Epithelial cell of prostate (primary cell): ENCODE results near the gene AMBRA1.
A peak's percentile ranks its signal among the peaks of the same experiment; 100 is the strongest.

Experiments
- DNase-seq: peaks from one replicate; pipeline ENCODE4 v3.0.0-alpha.2; 2011; ENCODE audit warnings: low read depth, low spot score
- H3K27ac ChIP-seq: fragments of 450-650 bp; 2 replicates; pipeline ENCODE4 v1.5.1; 2017; ENCODE audit warnings: mild to moderate bottlenecking

AMBRA1 gene, protein sequence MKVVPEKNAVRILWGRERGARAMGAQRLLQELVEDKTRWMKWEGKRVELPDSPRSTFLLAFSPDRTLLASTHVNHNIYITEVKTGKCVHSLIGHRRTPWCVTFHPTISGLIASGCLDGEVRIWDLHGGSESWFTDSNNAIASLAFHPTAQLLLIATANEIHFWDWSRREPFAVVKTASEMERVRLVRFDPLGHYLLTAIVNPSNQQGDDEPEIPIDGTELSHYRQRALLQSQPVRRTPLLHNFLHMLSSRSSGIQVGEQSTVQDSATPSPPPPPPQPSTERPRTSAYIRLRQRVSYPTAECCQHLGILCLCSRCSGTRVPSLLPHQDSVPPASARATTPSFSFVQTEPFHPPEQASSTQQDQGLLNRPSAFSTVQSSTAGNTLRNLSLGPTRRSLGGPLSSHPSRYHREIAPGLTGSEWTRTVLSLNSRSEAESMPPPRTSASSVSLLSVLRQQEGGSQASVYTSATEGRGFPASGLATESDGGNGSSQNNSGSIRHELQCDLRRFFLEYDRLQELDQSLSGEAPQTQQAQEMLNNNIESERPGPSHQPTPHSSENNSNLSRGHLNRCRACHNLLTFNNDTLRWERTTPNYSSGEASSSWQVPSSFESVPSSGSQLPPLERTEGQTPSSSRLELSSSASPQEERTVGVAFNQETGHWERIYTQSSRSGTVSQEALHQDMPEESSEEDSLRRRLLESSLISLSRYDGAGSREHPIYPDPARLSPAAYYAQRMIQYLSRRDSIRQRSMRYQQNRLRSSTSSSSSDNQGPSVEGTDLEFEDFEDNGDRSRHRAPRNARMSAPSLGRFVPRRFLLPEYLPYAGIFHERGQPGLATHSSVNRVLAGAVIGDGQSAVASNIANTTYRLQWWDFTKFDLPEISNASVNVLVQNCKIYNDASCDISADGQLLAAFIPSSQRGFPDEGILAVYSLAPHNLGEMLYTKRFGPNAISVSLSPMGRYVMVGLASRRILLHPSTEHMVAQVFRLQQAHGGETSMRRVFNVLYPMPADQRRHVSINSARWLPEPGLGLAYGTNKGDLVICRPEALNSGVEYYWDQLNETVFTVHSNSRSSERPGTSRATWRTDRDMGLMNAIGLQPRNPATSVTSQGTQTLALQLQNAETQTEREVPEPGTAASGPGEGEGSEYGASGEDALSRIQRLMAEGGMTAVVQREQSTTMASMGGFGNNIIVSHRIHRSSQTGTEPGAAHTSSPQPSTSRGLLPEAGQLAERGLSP (N-terminal part only)

DNA sequence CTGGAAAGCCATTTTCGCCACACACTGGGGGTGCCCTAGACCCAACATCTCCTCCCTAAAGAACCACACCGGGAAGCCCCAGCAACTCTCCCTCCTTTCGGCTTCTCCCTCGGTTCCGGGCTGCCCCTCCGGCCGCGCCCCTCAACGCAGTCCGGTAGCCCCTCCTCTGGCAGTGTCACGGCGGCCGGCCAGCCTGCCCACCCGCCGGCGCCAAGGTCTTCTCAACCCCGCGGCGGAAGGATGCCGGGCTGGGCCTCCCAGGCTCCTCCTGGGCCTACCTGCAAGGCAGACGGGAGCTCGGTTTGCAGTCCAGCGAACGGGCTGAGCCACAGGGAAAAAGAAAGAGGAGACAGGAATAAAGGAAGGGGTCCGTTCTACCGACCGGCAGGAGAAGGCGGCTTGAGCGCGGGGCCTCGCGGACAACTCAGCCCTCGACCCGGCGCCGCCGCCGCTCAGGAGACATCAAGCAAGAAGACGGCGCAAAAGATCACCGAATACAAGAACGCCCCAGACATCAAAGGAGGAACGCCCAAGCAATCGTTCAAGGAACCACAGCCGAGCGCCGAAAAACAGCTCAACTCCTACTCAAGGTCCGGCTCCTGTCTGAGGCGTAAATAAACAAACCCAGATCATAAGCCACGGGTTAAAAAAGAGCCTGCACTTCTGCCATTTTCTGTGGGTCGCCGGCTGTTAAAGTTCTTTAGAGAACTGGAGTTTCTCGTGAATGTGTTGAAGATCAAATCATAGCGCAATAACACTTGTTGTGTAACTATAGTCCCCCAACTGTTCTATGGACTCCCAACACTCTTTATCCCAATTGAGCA lies at the start of gene AMBRA1:
TSS of gene AMBRA1 (minus strand) at position 474 of the 824 bp plus-strand sequence. CDS start 45,643 bp downstream, outside the sequence.
- DNase-seq = peak; percentile 48
- H3K27ac ChIP-seq = peak within 1 kb of the TSS; percentile 57

DNA sequence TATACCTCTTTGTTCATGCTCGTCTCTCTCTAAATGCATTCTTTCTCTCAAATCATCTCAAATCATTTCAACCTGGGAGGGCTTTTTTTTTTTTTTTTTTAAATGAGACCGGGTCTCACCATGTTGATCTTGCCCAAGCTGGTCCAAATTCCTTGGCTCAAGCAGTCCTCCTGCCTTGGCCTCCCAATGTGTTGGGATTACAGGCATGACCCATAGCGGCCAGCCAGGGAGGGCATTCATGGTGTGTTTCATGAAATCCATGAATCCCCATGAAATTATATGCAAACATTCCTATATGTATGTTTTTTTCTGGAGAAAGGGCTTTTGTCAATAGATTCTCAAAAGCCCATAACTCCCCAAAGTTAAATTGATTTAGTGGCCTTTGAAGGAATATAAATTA lies 49.7 kb upstream of the AMBRA1 start:
- H3K27ac ChIP-seq = no peak overlapping the region
- no peak for DNase-seq

DNA sequence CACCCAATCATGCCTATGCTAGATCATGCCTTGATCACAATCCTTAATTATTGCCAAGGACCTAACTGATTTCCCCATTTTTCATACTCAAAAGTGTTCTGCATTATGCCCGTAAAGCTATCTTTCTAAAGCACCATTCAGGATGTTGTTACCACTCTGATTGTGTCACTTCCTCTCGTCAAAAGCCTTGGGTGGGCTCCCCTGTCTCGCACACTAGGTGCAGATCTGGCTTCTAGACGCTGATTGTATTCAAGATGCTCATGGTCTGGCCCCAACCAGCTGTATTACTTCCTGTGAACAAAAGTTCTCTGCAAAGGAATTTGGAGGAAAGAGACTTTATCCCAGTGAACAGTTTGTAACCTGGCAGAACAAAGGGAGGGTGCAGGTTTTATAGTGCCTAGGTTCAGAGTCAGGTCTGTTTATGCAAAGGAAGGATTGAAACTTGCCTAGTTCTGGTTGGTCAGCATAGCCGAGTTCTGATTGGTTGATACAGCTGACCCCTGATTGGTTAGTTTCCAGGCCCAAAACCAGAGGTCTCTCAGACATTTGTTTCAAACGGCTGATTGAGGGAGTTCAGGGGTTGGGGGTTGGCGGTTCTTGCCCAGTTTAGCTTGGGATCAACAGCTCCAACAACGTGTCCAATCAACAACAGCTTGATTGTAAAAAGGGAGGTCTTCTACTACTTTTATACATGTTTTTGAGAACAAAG lies 49.0 kb upstream of the AMBRA1 start:
- DNase-seq = no peak

DNA sequence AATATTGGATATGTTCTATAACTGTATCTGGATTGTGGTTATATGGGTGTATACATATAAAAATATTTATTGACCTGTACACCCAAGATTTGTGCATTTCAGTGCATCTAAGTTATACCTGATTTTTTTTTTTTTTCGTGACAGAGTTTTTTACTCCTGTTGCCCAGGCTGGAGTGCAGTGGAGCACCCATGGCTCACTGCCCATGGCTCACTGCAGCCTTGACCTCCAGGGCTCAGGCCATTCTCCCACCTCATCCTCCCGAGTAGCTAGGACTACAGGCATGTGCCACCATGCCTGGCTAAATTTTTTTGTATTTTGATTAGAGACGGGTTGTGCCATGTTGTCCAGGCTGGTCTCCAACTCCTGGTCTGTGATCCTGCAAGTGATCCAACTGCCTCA lies 47.8 kb upstream of the AMBRA1 start:
- H3K27ac ChIP-seq = no peak overlapping the region
- no peak for DNase-seq

More for the DNA sequence above, 49.0 kb upstream of the AMBRA1 start:
- no peak overlapping the region for H3K27ac ChIP-seq

DNA sequence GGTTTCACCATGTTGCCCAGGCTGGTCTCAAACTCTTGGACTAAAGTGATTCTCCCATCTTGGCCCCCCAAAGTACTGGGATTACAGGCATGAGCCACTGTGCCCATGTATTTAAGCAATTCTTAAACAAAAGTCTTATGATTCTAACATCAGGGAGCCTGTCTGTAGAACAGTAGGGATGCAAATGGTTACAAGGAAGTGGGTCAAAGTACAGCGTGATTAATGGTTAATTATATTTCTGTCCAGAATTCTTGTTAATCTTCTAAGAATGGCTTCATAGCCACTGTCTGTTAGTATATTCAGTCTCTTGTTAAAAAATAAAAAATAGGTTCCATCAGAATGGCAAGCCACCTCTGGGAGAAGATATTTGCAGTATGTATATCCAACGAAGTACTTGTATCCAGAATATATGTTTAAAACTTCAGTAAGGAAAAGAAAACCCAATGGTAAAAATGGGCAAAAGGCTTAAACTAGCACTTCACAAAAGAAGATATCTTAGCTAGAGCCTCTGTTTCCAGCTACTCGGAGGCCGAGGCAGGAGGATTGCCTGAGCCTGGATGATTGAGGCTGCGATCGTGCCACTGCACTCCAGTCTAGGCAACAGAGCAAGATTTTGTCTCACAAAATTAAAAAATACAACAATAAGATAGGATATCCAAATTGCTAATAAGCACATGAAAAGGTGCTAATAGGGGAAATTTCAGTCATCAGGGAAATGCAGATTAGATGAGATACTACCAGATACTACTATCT lies 46.4 kb upstream of the AMBRA1 start:
- no peak for DNase-seq
- no peak overlapping the region for H3K27ac ChIP-seq

DNA sequence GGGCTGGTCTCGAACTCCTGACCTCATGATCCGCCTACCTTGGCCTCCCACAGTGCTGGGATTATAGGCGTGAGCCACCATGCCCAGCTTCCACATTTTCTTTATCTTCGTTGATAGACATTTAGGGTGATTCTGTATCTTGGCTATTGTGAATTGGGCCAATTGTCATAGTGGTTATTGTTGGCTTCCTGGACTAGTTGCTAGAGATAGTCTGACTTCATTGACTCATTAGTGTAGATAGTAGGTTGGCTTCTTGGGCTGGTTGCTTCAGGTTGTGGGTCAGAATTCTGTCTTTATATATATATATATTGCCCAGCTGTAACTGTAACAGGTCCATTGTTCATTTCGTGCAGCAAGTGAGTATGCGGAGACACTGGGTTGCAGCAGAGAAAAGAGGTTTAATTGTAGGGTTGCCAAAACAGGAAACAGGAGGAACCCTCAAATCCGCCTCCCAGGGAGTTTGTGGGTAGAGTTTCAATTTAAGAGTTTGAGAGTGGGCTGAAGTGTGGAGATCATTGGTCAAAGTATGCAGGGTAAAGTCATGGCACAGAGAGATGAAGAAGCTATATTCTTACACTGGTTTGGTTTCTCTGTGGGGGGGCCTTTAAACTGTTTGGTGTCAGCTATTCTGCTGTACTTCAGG lies 45.5 kb upstream of the AMBRA1 start:
- H3K27ac ChIP-seq = no peak overlapping the region
- no peak for DNase-seq

DNA sequence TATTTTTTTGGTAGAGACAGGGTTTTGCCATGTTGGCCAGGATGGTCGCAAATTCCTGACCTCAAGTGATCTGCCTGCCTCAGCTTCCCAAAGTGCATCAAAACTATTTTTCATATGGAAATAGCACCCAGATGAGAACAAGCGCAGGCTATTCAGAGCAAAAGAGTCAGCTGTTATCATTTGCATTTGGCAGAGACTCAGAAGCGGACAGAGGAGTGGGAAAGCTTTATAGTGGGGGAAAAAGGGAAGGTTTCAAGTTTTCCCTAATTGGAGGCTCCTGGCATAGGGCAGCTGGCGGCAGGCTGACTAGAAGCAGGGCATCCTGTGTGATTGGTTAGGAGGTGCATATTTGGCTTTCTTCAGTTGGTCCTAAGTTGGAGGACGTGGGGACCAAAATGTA lies 43.7 kb upstream of the AMBRA1 start:
- H3K27ac ChIP-seq = no peak overlapping the region
- DNase-seq = no peak

DNA sequence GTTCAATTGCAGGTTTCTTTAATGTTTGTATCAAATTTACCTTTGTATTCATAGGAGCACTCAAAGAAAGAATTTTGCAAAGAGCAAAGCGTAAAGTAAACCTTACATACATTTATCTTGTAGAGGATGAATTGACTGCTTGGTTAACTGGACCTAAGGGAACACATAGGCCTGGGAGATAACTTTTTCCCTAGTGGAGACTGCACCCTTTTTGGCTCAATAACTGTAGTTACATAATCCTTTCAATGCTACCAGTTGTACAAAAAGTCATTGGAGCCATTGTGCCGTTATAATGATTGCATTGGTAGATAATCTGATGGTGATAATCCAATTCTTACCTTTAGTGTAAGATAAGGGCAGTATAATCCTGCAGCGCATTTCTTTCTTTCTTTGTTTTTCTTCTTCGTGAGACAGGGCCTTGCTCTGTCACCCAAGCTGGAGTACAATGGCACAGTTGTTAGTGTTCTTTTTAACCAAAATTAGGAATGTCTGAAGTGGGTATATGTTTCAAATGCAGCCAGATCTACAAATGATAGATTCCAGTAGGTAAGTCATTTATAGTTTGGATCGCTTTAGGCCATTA lies 41.8 kb upstream of the AMBRA1 start:
- H3K27ac ChIP-seq = no peak overlapping the region
- no peak for DNase-seq

DNA sequence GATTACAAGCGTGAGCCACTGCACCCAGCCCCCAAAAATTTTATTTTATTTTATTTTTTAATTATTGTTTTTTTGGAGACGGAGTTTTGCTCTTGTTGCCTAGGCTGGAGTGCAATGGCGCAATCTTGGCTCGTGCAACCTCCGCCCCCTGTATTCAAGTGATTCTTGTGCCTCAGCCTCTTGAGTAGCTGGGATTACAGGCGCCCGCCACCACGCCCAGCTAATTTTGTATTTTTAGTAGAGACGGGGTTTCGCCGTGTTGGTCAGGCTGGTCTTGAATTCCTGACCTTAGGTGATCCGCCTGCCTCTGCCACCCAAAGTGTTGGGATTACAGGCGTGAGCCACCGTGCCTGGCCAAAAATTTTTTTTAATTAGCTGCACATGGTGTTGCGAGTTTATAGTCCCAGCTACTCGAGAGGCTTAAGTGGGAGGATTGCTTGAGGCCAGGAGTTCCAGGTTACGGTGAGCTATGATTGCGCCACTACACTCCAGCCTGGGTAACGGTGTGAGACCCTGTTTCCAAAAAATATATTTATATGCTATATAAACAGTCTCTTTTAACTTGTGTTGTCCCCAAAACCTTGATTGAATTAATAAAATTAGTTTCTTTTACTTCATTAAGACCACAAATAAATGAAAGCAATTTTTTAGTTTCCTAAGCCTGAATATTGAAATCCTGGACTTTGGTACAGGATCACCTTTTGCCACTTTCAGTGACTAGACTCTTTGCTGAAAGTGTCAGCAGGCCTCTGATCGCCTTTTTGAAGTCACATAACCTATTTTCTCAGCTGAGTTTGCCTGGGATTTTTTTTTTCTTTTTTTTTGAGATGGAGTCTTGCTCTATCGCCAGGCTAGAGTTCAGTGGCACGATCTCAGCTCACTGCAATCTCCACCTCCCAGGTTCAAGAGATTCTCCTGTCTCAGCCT lies 39.7 kb upstream of the AMBRA1 start:
- no peak overlapping the region for H3K27ac ChIP-seq
- DNase-seq = no peak

DNA sequence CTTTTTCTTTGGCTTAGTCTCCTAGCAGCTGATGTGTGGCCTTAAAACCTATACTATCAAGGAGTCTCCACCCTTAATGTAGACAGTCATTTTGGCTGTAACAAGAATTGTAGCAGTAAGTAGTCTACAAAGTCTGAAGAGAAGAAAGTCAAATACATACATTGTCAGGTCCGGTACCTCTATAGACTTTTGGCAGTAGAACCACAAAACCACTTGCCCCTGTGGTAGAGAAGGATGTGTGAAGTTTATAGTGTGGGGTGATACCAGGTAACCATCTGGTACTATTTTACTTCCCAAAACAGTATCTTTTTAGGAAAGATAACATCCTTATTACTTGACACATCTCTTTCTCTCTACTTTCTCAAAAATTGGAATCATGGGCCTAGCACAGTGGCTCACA lies 38.7 kb upstream of the AMBRA1 start:
- no peak for DNase-seq
- no peak overlapping the region for H3K27ac ChIP-seq

DNA sequence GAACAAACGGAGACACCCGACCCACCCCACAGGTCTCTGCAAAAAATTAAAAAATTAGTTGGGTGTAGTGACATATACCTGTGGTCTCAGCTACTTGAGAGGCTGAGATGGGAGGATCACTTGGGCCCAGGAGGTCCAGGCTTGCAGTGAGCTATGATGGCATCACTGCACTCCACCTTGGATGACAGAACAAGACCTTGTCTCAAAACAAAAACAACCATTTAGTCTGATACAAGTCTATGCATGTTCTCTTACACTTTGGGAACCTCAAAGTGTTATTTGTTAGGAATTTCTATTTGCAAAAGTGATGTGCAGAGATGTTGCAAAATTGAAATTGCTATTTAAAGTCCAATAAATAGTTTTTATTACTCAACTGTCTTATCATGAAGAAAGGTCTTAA lies 37.9 kb upstream of the AMBRA1 start:
- H3K27ac ChIP-seq = no peak overlapping the region
- DNase-seq = no peak

DNA sequence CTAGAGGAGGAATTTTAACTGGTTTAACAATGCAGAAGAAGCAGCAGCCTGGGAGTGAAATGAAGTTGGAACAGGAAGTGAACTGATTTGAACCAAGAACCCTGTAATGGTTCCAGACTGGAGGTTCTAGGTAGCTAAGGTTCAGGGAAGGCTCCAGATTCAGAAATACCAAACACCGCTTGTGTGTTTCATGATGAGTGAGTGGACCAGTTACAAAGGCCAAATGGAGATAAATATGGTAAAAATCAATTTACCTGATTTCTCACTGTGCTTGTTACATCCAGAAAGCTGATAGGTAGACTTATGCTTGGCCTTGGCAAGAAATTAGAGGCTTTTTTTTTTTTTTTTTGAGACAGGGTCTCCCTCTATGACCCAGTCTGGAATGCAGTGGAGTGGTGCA lies 36.4 kb upstream of the AMBRA1 start:
- no peak overlapping the region for H3K27ac ChIP-seq
- DNase-seq = no peak

DNA sequence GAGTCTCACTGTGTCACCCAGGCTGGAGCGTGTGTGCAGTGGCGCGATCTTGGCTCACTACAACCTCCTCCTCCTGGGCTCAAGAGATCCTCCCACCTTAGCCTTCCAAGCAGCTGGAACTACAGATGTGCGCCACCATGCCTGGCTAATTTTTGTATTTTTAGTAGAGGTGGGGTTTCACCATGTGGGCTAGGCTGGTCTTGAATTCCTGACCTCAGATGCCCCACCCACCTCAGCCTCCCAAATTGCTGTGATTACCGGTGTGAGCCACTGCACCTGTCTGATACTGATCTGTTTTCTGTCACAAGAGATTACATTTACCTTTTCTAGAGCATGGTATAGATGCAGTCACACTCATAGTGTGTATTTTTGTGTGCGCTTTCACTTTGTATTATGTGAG lies 35.1 kb upstream of the AMBRA1 start:
- DNase-seq = no peak
- H3K27ac ChIP-seq = no peak overlapping the region

DNA sequence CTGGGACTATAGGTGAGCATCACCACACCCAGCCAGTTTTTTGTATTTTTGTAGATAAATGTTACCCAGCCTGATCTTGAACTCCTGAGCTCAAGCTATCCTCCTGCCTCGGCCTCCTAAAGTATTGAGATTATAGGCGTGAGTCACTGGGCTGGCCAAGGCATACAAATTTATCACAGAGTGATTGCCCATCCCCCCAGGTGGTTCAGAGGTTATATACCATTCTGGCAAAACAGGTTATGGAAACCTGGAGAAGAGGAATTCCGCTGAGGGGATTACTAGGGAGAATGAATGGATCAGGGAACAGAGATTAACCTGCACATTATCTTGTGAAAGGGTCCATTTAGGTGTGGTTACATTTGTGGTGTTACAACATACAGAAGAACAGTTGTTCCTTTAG lies 31.6 kb upstream of the AMBRA1 start:
- H3K27ac ChIP-seq = no peak overlapping the region
- no peak for DNase-seq

DNA sequence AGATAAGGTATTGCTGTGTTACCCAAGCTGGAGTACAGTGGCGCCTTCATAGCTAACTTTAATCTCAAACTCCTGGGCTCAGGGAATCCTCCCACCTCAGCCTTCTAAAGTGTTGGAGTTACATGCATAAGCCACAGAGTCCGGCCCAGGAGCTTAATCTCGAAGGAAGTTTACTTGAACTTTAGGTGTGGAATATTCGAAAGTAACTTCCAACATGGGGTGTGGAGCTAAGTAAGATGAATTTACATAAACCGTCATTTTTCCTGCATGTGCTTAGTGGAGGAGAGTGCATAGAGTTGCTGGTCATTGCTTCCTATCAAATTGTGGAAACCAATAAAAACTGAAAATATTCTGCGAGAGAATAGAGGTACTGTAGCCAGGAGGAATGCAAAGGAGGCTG lies 25.0 kb upstream of the AMBRA1 start:
- no peak overlapping the region for H3K27ac ChIP-seq

DNA sequence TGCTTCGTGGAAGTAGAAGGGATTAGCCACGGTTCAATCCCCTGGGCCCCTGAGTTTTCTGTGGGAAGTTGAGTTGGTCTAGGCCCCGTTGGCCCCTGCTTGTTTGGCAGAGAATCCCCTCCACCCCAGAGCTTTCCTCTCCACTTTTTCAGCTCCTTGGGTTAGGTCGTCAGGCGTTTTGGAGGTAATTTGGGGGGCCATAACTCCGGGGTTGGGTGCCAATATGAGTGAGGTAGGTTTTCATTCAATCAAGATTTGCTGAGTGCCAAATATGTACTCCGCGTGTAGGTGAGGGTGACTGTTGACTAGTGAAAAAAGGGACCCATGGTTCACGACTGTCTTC lies 24.1 kb upstream of the AMBRA1 start:
- DNase-seq = no peak
- peak overlapping the region; percentile 94 for H3K27ac ChIP-seq

More for the DNA sequence above, 25.0 kb upstream of the AMBRA1 start:
- no peak for DNase-seq
